GM20000 (cell line): ENCODE data around the gene MS4A15.
"Not testable (repeated sequence)": the region's sequence is repeated elsewhere in the genome, so short reads cannot be mapped to it uniquely, and the experiment has no call there.

ENCODE experiments used
- DNase-seq: peaks from one replicate; pipeline ENCODE4 v3.0.0; 2012; ENCODE audit warnings: low spot score
- CTCF ChIP-seq: IDR thresholded peaks from 2 replicates; pipeline ENCODE4 v1.5.1; 2012; ENCODE audit warnings: mild to moderate bottlenecking, control low read depth; ENCODE audit errors: extremely low read depth, missing control alignments

The MS4A15 gene

GRCh38 chr11:60750911-60751310 is 5.8 kb upstream of the MS4A15 start:
- no peak for DNase-seq
- no peak for TF ChIP-seq CTCF

GRCh38 chr11:60753309-60753708 is 3.4 kb upstream of the MS4A15 start:
- DNase-seq: no peak
- no peak for TF ChIP-seq CTCF

GRCh38 chr11:60754887-60755286 is 1.8 kb upstream of the MS4A15 start:
- no peak for TF ChIP-seq CTCF
- no peak for DNase-seq

- no peak for DNase-seq
- no peak for TF ChIP-seq CTCF
Measured at GRCh38 chr11:60757231-60757800, 649 bp downstream of the MS4A15 start.

- DNase-seq: not testable (repeated sequence)
Measured at GRCh38 chr11:60758671-60759070, 2.0 kb downstream of the MS4A15 start.

- not testable (repeated sequence) for DNase-seq
Measured at GRCh38 chr11:60759438-60760225, 3.0 kb downstream of the MS4A15 start.

GRCh38 chr11:60761436-60762190 is 4.9 kb downstream of the MS4A15 start:
- TF ChIP-seq CTCF: no peak
- no peak for DNase-seq

- DNase-seq: peak; percentile 74
- no peak for TF ChIP-seq CTCF
Measured at GRCh38 chr11:60762851-60763691, 6.4 kb downstream of the MS4A15 start.
